Suppressor macrophage treated with lipopolysaccharide for 4 hours (primary cell): ENCODE data around the gene TNIK.
"Not testable (repeated sequence)": the region's sequence is repeated elsewhere in the genome, so short reads cannot be mapped to it uniquely, and the experiment has no call there.

Experiments used
- DNase-seq: peaks from one replicate; pipeline ENCODE4 v3.0.0-alpha.2; 2020

Gene TNIK

GRCh38 chr3:171468296-171468906 is 8.2 kb upstream of the TNIK start:
- no peak for DNase-seq

GRCh38 chr3:171465763-171466162 is 5.6 kb upstream of the TNIK start:
- peak; percentile 49 for DNase-seq

GRCh38 chr3:171464462-171464861 is 4.3 kb upstream of the TNIK start:
- no peak for DNase-seq

- no peak for DNase-seq
Measured at GRCh38 chr3:171462224-171462623, 2.0 kb upstream of the TNIK start.

- no peak for DNase-seq
Measured at GRCh38 chr3:171461525-171461917, 1.3 kb upstream of the TNIK start.

GRCh38 chr3:171460725-171461524 is 720 bp upstream of the TNIK start:
- peak; percentile 50 for DNase-seq

- DNase-seq, result peak; percentile 19
Measured at GRCh38 chr3:171459137-171459941, 866 bp downstream of the TNIK start.

GRCh38 chr3:171458864-171459136 is 1.4 kb downstream of the TNIK start:
- DNase-seq, result no peak

GRCh38 chr3:171458071-171458863 is 1.9 kb downstream of the TNIK start:
- peak; percentile 9 for DNase-seq

- peak; percentile 12 for DNase-seq
Measured at GRCh38 chr3:171457607-171458061, 2.6 kb downstream of the TNIK start.

GRCh38 chr3:171456765-171457606 is 3.2 kb downstream of the TNIK start:
- no peak for DNase-seq

GRCh38 chr3:171455603-171456550 is 4.3 kb downstream of the TNIK start:
- no peak for DNase-seq

- DNase-seq, result no peak
Measured at GRCh38 chr3:171454041-171454440, 6.2 kb downstream of the TNIK start.

GRCh38 chr3:171453180-171453886 is 6.9 kb downstream of the TNIK start:
- no peak for DNase-seq

GRCh38 chr3:171452328-171452727 is 7.9 kb downstream of the TNIK start:
- no peak for DNase-seq

GRCh38 chr3:171451915-171452314 is 8.3 kb downstream of the TNIK start:
- DNase-seq, result no peak

- not testable (repeated sequence) for DNase-seq
Measured at GRCh38 chr3:171447579-171447891, 12.7 kb downstream of the TNIK start.

GRCh38 chr3:171446801-171447578 is 13.2 kb downstream of the TNIK start:
- DNase-seq, result no peak

- DNase-seq, result no peak
Measured at GRCh38 chr3:171446301-171446700, 13.9 kb downstream of the TNIK start.
